Small intestine (tissue), 7 donors: ENCODE data around the gene POLN. TPM values are rescaled to one million over a fixed set of nuclear protein-coding genes. Genes with fewer than 3 reads are reported as not detected.

ENCODE experiments used
- DNase-seq, 2 donors: peaks; one replicate each; pipeline versions ENCODE4 v3.0.0 to v3.0.0-alpha.2; 2013
- FAIRE-seq: peaks from 2 replicates; lab custom pipeline; 2012; peaks lifted over from hg19 to GRCh38; lab: Jason Lieb, UNC
- H3K27ac ChIP-seq, 3 donors: one replicate each; pipeline ENCODE4 v1.5.1; 2013; ENCODE audit warnings: low read length in 2 of 3, mild to moderate bottlenecking in 2 of 3, control low read depth in 1 of 3, inconsistent platforms in 1 of 3, low read depth in 1 of 3, moderate library complexity in 1 of 3
- H3K27me3 ChIP-seq, 3 donors: one replicate each; pipeline ENCODE4 v1.6.1; 2013; ENCODE audit warnings: low read length in 3 of 3, inconsistent platforms in 1 of 3; ENCODE audit not compliant: control insufficient read depth in 3 of 3, insufficient read depth in 3 of 3
- H3K36me3 ChIP-seq, 3 donors: one replicate each; pipeline ENCODE4 v1.6.1; 2013; ENCODE audit warnings: low read length in 3 of 3, inconsistent platforms in 1 of 3, low read depth in 1 of 3, mild to moderate bottlenecking in 1 of 3, moderate library complexity in 1 of 3; ENCODE audit not compliant: control insufficient read depth in 3 of 3, insufficient read depth in 2 of 3
- H3K4me1 ChIP-seq, 3 donors: one replicate each; pipeline ENCODE4 v1.6.1; 2013; ENCODE audit warnings: low read length in 2 of 3, inconsistent platforms in 1 of 3, low read depth in 1 of 3, mild to moderate bottlenecking in 1 of 3, moderate library complexity in 1 of 3; ENCODE audit not compliant: control insufficient read depth in 3 of 3, insufficient read depth in 2 of 3
- H3K4me3 ChIP-seq, 3 donors: one replicate each; pipeline ENCODE4 v1.5.1; 2013; ENCODE audit warnings: low read length in 3 of 3, control low read depth in 1 of 3, inconsistent platforms in 1 of 3, low read depth in 1 of 3, mild to moderate bottlenecking in 1 of 3, moderate library complexity in 1 of 3
- H3K9me3 ChIP-seq, 2 donors: one replicate each; pipeline ENCODE4 v1.6.1; 2013; ENCODE audit warnings: low read depth in 1 of 2, low read length in 1 of 2; ENCODE audit not compliant: control insufficient read depth in 2 of 2, insufficient read depth in 1 of 2
- WGBS, 3 donors: extraction: QIAGEN DNeasy Blood & Tissue Kit; methylation state at CpG; one replicate each; pipeline ENCODE4 v1.1.7; 2013; 5-methylcytosine and 5-hydroxymethylcytosine counted together
- polyA plus RNA-seq, 4 donors: library from polyadenylated mRNA; stranded (reverse) in 3 of 4; unstranded in 1 of 4; fragments of 200-250 nt in 3 of 4; fragments of 120-200 nt in 1 of 4; gene quantifications; one replicate each; pipeline versions ENCODE4 v1.2.1 to v1.2.3, GENCODE V29; 2013
- donor health status: healthy with polysubstance abuse.
- donor health status: control.
- donor health status: control.
- donor health status: Bipolar disorder and iron deficiency.
- donor health status: healthy.

POLN gene
- polyA plus RNA-seq, 4 donors: 0.89 to 2.2 (median 1.2) TPM

DNA sequence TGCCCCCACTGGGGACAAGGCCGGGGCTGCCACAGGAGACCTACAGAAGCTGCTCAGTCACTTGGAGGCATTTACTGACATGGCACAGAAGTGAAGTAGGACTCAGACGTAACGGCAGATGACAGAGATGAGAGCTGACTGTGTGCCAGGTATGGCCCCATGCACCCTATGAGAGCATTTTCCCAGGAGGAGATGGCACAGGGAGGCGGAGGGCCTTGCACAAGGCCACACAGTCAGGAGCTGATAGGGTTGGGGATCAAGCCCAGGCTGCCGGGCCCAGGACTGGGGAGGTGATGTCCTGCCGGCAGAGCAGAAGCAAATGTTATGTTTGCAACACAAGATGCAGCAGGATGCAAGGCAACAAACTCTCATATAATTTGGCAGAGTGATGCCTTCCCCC is 148.7 kb downstream of the POLN start:
- peaks cover 0 to 2% (median 0%) of the 10 kb centered on the region in 3 donors for H3K36me3 ChIP-seq
- H3K27ac ChIP-seq: no peak overlapping the region
- no peak for FAIRE-seq
- peaks cover 0 to 21% of the 10 kb centered on the region in 2 donors for H3K9me3 ChIP-seq
- no peaks in the 10 kb centered on the region for H3K4me1 ChIP-seq
- H3K27me3 ChIP-seq: no peaks in the 10 kb centered on the region
- DNase-seq: no peak
- 92 to 94% (median 94%) methylated on average over 6 of the region's 6 CpGs for WGBS, 3 donors
- H3K4me3 ChIP-seq: no peak overlapping the region

DNA sequence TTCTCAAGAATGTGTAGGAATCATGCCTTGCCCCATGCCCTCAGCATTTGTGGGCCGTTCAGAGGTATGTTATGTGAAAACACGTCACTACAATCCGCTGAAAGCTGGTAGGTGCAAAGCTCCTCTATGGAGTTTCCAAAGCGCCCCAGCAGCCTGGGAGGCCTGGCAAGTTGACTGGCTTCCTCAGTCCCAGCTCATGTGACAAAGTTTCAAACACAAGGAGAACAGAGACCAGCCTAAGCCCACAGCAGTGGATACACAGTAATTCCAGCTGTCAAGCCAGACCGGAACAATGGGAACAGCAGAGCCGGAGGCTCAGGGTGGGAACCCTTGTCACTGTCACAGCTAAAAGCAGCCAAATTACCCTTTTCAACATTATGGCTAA is 149.3 kb downstream of the POLN start:
- DNase-seq (no peak), FAIRE-seq (no peak)
- Histone ChIP-seq H3K4me1 (no peaks in the 10 kb centered on the region), H3K36me3 (peaks cover 0 to 2% (median 0%) of the 10 kb centered on the region in 3 donors), H3K9me3 (peaks cover 0 to 21% of the 10 kb centered on the region in 2 donors), H3K27ac (no peak overlapping the region), H3K4me3 (no peak overlapping the region), H3K27me3 (no peaks in the 10 kb centered on the region)
- WGBS, 3 donors: 84 to 92% (median 88%) methylated on average over 6 of the region's 6 CpGs

GRCh38 chr4:2091990-2092668 is 149.8 kb downstream of the POLN start:
- WGBS, 3 donors: 65 to 83% (median 81%) methylated on average over 15 of the region's 15 CpGs
- H3K27ac ChIP-seq: no peak overlapping the region
- H3K4me1 ChIP-seq: no peaks in the 10 kb centered on the region
- H3K9me3 ChIP-seq: peaks cover 0 to 20% of the 10 kb centered on the region in 2 donors
- DNase-seq (no peak), FAIRE-seq (no peak)
- H3K36me3 ChIP-seq: peaks cover 0 to 2% (median 0%) of the 10 kb centered on the region in 3 donors
- no peaks in the 10 kb centered on the region for H3K27me3 ChIP-seq
- no peak overlapping the region for H3K4me3 ChIP-seq

DNA sequence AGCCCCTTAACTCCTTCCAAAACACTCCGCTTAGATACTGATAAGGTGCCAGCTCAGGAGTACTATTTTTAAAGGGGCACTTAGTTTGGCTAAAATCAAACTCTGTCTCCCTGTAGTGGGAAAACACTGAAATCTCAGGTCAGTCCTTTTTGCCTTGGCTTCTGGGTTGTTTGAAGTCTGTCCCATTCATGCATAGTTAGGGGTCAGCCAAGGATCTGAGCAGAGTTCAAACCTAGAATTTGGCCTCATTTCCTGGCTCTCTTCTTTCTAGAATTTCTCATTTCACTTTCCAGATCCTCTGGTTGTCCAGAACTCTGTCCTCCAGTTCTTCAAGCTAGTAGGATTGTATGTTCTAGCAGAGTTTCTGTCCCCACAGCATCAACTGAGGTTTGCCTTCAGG is 151.3 kb downstream of the POLN start:
- DNase-seq (no peak), FAIRE-seq (no peak)
- Histone ChIP-seq H3K4me1 (no peaks in the 10 kb centered on the region), H3K27me3 (no peaks in the 10 kb centered on the region), H3K27ac (no peak overlapping the region), H3K36me3 (peaks cover 0 to 2% (median 0%) of the 10 kb centered on the region in 3 donors), H3K9me3 (peaks cover 0 to 17% of the 10 kb centered on the region in 2 donors), H3K4me3 (no peak overlapping the region)
- WGBS, 3 donors: 85 to 97% (median 94%) methylated on average over 1 of the region's 1 CpG

DNA sequence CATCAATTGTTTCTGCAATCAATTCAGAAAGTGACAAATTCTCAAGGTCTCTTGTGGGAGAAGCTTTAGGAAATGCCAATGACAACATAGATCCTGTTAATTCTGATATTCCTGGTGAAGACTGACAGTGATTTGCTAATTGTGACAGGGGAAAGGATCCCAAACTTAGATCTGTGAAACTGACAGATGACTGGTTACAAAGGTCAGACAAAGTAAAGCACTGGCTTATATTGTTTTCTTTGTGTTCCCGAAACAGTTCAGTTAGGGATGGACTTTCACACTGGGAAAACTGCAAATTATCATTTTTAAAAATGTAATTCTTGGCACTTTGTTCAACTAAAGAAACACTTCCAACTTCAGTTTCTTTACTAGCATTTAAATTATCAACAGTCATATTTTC is 152.7 kb downstream of the POLN start:
- H3K9me3 ChIP-seq: peaks cover 0 to 11% of the 10 kb centered on the region in 2 donors
- H3K4me1 ChIP-seq: no peaks in the 10 kb centered on the region
- 12 to 47% (median 46%) methylated on average over 1 of the region's 1 CpG for WGBS, 3 donors
- H3K4me3 ChIP-seq: no peak overlapping the region
- no peak overlapping the region for H3K27ac ChIP-seq
- FAIRE-seq (no peak), DNase-seq (no peak)
- H3K36me3 ChIP-seq: peaks cover 0 to 2% (median 0%) of the 10 kb centered on the region in 3 donors
- H3K27me3 ChIP-seq: no peaks in the 10 kb centered on the region

- no peaks in the 10 kb centered on the region for H3K4me1 ChIP-seq
- H3K27me3 ChIP-seq: no peaks in the 10 kb centered on the region
- no peak for FAIRE-seq
- peaks cover 0 to 11% of the 10 kb centered on the region in 2 donors for H3K9me3 ChIP-seq
- H3K4me3 ChIP-seq: no peak overlapping the region
- H3K36me3 ChIP-seq: peaks cover 0 to under 1% (median 0%) of the 10 kb centered on the region in 3 donors
- H3K27ac ChIP-seq: no peak overlapping the region
- peak in 1 of 2 donors; percentile 7 for DNase-seq
Measured at GRCh38 chr4:2087170-2087569, 154.8 kb downstream of the POLN start.

DNA sequence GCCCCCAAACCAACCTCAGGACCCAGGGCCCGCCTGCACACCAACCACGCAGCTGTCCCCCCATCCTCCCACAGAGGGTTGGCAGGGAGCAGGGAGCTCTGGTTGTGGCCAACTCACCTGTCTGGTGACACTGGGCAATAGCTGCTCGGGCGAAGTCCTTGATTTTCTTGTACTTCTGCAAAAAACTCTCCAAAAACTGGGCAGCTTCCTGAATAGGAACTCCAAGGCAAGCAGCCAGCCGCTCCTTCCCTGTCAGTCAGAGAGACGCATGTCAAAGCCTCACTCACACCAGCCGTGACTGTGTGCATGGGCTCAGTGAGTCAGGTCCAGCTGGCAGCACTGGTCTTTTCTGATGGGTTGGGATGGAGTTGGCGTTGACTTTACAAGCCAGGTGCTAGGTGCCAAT is 156.4 kb downstream of the POLN start:
- peaks cover 0 to 11% of the 10 kb centered on the region in 2 donors for H3K9me3 ChIP-seq
- WGBS, 3 donors: 85 to 92% (median 87%) methylated on average over 8 of the region's 8 CpGs
- no peaks in the 10 kb centered on the region for H3K27me3 ChIP-seq
- H3K4me3 ChIP-seq: no peak overlapping the region
- DNase-seq (no peak), FAIRE-seq (no peak)
- H3K4me1 ChIP-seq: no peaks in the 10 kb centered on the region
- no peaks in the 10 kb centered on the region for H3K36me3 ChIP-seq
- no peak overlapping the region for H3K27ac ChIP-seq

DNA sequence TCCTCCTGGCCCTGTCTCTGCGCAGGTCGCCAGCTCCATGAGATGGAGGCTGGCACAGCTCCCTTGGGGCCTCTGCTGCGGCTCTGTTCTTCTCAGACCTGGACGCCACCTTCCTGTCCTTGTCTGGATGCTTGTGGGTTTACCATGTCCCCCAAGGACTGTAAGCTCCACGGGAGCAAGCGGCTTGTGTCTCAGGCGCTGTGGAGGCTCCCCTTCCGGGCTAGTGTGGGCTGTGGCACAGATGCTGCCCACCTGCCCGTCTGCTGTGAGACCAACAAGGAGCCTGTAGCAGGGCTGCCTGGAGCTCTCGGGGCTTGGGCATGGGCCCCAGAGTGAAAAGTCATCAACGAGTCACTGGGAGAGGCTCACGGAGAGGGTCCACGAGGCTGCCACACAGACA is 157.6 kb downstream of the POLN start:
- DNase-seq: no peak
- FAIRE-seq: no peak
- H3K9me3 ChIP-seq: peaks cover 0 to 11% of the 10 kb centered on the region in 2 donors
- H3K36me3 ChIP-seq: no peaks in the 10 kb centered on the region
- H3K27me3 ChIP-seq: no peaks in the 10 kb centered on the region
- 82 to 92% (median 88%) methylated on average over 13 of the region's 13 CpGs for WGBS, 3 donors
- no peak overlapping the region for H3K4me3 ChIP-seq
- H3K27ac ChIP-seq: no peak overlapping the region
- H3K4me1 ChIP-seq: no peaks in the 10 kb centered on the region

- FAIRE-seq (no peak), DNase-seq (no peak)
- 74 to 80% (median 79%) methylated on average over 6 of the region's 6 CpGs for WGBS, 3 donors
- peaks cover 0 to 11% of the 10 kb centered on the region in 2 donors for H3K9me3 ChIP-seq
- H3K4me3 ChIP-seq: no peak overlapping the region
- no peaks in the 10 kb centered on the region for H3K36me3 ChIP-seq
- no peaks in the 10 kb centered on the region for H3K4me1 ChIP-seq
- H3K27me3 ChIP-seq: no peaks in the 10 kb centered on the region
- H3K27ac ChIP-seq: no peak overlapping the region
Measured at GRCh38 chr4:2083826-2084160, 158.1 kb downstream of the POLN start.
